GM21576 (cell line): ENCODE measurements around the gene VPS13A.
A peak's percentile ranks its signal among the peaks of the same experiment; 100 is the strongest.

Source experiments
- ATAC-seq: cut with Tn5 transposase; IDR thresholded peaks from one replicate; pipeline ENCODE4 v1.9.1; 2021; ENCODE audit warnings: mild to moderate bottlenecking, moderate library complexity; ENCODE audit not compliant: unreplicated experiment

The VPS13A gene

DNA sequence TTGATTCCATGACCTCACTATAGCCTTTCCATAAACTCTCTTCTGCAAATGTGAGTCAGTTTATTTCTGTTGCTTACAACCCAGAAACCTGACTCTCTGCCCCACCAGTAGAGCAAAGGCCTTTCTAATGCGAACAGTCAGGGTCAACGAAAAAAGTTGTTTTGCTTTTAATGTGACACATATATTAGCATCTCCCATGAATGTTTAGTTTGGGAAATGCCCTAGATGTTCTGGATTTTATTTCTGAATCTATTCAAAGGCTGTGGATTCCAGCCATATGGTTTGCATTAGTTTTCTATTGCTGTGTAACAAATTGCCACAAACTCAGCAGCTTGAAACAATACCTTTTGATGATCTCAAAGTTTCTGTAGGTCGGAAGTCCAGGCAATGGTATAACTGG, 277.3 kb downstream of the VPS13A start:
- no peak for ATAC-seq

DNA sequence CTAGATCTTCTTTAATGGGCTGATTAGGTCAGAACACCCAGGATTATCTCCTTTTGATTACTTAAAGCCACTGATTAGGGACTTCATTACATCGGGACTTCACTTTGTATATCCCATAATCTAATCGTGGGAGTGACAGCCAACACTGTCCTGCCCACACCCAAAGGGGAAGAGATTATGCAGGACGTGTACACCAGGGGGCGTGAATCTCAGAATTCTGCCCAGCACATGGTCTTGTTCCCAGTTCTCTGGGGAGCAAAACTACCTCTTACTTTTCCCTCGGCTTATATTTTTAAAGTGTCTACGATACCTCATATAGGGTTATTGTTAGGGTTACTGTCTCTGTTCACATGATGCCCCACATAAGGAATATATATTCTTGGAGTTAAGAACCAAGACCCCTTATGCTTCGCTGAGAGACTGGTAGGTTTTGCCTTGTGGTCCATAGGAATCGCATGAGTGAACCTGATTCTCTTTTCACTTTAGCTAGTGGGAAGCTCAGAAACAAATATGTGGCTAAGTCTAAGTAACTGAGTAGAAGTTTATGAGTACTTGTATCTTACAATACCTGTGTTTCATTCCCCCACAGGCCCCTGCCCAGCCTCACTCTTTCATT, 278.1 kb downstream of the VPS13A start:
- ATAC-seq, result no peak

DNA sequence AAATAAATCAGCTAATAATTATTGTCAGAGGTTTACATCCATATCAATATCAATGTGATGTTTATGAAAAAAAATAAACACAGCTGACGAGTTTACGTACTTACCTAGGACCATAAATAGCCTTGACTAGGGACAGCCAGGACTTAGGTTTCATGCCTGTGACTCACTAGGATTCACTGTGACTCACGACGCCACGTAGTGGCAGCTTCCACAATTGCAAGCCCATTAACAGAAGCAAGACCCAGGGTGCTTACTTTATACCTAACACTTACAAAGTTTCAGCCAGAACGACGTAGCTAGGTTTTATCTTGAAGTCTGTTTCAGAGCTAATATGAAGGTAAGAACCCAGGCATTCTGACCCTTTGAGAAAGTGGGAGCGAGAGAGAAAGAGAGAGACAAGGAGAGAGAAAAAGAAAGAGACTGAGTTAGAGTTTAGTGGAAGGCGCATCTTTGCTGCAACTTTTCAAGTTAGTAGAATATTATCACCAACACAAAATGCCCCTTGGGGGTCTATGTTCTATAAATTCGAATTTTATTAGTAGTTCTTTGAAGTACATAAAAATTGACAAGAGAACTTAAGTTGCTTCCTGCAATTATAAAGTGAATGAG, 279.6 kb downstream of the VPS13A start:
- ATAC-seq, result peak; percentile 75

DNA sequence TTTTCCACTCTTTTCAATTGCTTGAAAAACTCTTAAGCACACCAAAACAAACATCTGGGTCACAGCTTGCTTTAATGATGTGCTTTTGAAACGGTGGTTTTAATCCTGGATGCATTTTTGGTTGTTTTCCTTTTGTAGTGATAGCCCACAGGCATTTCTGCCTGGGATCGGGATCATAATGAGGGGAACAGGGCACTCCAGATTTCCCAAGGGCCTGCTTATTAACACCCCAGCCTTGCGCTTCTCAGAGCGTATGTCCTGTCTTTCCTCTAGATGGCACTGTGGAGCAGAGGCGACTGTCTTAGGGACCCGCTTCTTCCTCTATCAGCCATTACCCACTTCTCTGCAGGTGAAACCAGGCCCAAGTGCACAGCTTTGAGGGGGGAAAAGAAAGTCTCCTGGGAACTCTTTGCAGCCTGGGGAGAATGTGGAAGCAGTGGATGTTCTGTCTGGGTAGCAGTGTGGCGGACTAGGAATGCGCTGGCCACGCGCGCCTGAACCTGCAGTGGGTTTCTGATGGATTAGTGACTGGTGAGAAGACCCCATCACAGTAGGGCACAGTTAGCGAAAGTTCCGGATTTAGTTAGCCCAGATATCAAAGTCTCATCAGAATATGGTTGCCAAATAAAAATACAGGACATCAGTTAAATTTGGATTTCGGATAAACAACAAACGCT, 280.7 kb downstream of the VPS13A start:
- peak; percentile 81 for ATAC-seq

DNA sequence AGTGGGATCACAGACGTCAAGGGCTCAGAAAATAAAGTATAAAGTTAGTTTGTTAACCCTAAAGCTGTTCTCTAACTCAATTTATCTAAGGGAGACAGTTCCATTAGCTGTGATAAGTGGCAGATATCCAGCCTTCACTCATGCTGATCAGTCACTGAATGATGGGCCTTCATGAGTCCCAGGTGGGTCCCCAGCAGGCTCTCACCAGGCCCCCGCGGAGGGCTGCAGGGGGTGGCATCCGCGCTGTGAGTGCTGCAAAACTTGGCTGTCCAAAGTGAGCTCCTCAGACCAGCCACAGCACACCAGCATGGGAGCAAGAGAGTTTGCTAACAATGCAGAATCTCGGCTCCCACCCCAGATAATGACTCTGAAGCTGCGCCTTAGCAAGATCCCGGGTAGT, 283.6 kb downstream of the VPS13A start:
- ATAC-seq, result no peak

DNA sequence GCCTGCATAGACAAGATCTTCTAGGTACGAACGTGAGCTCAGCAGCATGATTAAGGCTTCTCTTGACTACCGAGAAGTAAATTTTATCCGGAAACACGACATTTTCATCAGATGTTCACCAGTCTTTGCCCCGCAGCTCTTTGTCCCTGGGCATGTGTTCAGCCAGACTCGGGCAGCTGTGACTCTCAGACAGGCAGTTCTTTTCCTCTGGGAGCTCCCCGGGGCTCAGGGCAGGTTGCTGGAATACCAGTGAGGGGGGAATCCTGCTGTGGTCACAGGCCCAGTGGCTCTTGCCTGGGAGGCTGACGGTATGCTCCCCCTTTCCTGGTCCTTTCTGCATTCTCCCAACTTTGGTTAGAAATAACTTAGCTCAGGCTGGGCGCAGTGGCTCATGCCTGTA, 284.7 kb downstream of the VPS13A start:
- ATAC-seq, result no peak

DNA sequence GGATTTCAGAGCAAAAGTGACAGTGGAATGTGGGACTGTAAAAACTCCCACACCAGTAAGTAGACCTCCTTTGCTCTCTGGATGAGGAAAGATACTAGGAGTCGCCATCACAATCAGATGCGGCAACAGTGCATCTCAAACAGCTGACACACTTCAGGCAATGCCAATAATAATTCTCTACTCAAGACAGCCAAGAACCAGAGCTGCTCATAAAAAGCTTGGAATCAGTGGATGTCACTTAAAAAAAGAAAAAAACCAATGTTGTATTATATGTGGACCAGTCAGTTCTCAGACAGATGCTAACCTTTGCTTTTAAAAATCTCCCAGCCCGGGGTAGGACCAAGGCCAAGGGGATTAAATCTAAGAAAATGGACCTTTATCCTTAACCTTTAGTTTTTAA, 285.8 kb downstream of the VPS13A start:
- ATAC-seq, result no peak

DNA sequence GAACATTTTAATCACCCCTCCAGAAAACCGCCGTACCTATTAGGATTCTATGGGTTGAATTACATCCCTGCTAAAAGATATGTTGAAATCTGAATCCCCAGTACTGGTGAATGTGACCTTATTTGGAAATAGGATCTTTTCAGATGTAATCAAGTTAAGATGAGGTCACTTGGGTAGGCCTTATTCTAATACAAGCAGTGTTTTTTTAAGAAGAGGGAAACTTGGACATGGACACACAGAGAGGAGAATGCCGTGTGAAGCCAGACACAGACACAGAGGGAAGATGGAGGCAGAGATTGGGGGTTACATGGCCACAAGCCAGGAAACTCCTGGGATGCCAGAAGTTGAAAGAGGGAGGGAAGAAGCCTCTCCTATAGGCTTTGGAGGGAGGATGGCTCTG, 287.3 kb downstream of the VPS13A start:
- no peak for ATAC-seq

DNA sequence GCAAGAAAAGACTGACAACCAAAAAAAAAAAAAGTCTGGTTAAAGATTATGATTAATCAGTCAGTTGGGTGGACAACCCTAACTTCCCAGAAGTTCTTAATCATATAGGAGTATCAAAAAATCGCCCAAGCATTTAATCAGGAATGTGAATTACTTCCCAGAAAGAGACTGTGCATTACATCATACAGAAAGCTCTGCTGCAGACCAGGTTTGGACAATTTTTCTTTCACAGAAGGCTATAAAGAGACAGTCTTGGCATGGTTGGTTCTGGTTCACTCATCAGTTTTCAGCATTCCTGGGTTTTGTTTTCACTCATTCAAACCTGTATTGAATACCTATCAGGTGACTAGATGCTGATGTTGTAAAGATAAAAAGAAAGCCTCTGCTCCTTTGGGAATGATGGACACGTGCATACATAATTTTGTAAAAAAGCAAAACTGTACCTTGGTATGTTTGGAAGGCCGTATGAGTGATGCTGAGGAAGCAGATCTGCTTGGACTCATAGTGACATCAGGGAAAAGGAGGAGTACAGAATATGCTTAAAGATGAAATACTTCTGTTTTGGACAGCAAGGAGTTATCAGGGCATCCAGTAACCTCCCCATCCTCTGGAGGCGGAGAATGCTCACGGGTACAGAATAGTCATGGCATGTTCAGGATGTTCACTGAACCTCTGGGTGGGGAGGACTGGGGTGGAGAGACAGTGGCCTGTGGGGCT, 292.3 kb downstream of the VPS13A start:
- no peak for ATAC-seq
